ENCODE measurements around the gene TMTC1. TPM values are rescaled to one million over a fixed set of nuclear protein-coding genes. Genes with fewer than 3 reads are reported as not detected.

Gene TMTC1
- total and polyA plus RNA-seq, 2 donors (not counting 1 experiment from before 2014, with no cell fraction given) = 62.2 to 222 TPM

DNA sequence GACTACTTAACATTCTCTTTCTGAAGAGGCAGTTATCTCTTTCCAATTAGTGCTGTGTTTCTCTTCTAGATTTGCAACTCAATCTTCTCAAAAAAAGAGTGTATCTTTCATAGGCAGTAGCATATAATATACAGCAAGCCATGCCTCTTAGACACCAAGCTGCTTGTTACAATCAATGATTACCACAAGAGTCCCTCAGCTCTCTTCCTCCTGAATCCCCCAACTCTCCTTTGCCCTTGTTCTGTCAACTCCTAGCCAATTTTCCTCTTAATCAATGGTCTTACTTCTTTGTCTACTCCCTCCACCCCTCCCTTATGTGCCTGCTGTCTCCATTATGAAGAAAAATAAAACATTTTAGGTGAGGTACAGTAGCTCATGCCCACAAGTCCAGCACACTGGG lies 2.6 kb downstream of the TMTC1 start:
- Histone ChIP-seq H3K27me3 (ENCODE audit: control insufficient read depth, insufficient read depth, low read length) (no peaks in the 10 kb centered on the region), H2AFZ (ENCODE audit: low read length) (no peak overlapping the region), H3K27ac (ENCODE audit: insufficient read depth, low read length) (no peak overlapping the region), H3K79me2 (ENCODE audit: control insufficient read depth, insufficient read depth, low read length) (peaks cover 23% of the 10 kb centered on the region), H3K36me3 (ENCODE audit: control insufficient read depth, insufficient read depth, low read length) (no peaks in the 10 kb centered on the region), H3K9me3 (ENCODE audit: control insufficient read depth, insufficient read depth, low read depth, low read length) (no peaks in the 10 kb centered on the region), H3K4me1 (ENCODE audit: control insufficient read depth, extremely low read depth, insufficient read depth, low read length) (no peaks in the 10 kb centered on the region), H4K20me1 (ENCODE audit: control insufficient read depth, extremely low read depth, insufficient read depth, low read length) (no peaks in the 10 kb centered on the region), H3K4me3 (replicated peaks in 1 of 4; ENCODE audit: control extremely low read depth in 1 of 4, insufficient read depth in 1 of 4, low read depth in 3 of 4, low read length in 4 of 4) (peak overlapping the region; percentile 74 to 89 (median 84)), H3K4me2 (ENCODE audit: extremely low read depth, insufficient read depth, low read length) (peak overlapping the region; percentile 56), H3K9ac (ENCODE audit: insufficient read depth, low read length) (no peak overlapping the region)
- no peak for TF ChIP-seq EZH2 (IDR thresholded peaks at IDR 0.05; ENCODE audit: low read length, missing control alignments)
- TF ChIP-seq, protein P1, sequence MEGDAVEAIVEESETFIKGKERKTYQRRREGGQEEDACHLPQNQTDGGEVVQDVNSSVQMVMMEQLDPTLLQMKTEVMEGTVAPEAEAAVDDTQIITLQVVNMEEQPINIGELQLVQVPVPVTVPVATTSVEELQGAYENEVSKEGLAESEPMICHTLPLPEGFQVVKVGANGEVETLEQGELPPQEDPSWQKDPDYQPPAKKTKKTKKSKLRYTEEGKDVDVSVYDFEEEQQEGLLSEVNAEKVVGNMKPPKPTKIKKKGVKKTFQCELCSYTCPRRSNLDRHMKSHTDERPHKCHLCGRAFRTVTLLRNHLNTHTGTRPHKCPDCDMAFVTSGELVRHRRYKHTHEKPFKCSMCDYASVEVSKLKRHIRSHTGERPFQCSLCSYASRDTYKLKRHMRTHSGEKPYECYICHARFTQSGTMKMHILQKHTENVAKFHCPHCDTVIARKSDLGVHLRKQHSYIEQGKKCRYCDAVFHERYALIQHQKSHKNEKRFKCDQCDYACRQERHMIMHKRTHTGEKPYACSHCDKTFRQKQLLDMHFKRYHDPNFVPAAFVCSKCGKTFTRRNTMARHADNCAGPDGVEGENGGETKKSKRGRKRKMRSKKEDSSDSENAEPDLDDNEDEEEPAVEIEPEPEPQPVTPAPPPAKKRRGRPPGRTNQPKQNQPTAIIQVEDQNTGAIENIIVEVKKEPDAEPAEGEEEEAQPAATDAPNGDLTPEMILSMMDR (conservative IDR thresholded peaks at IDR 0.05 in 1 of 2, IDR thresholded peaks at IDR 0.05 in 1 of 2; ENCODE audit: low read depth in 1 of 2, low read length in 2 of 2) = no peak
- peak in 1 of 2 donors; percentile 20 for DNase-seq (ENCODE audit: low read depth in 2 of 2)

DNA sequence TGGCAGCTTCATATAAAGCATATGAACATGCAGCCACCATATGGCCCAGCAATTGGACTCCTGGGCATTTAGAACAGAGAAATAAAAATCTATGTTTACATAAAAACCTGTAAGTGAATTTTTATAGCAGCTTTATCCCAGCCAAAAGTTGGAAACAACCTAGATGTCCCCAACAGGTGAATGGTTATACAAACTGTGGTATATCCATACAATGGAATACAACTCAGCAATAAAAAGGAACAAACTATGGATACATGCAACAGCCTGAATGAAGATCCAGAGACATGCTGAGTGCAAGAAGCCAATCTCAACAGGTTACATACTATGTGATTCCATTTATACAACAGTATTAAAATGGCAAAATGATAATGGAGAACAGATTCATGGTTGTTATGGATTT lies 3.7 kb downstream of the TMTC1 start:
- Histone ChIP-seq H3K27ac (ENCODE audit: insufficient read depth, low read length) (no peak overlapping the region), H3K27me3 (ENCODE audit: control insufficient read depth, insufficient read depth, low read length) (no peaks in the 10 kb centered on the region), H3K79me2 (ENCODE audit: control insufficient read depth, insufficient read depth, low read length) (peaks cover 25% of the 10 kb centered on the region), H2AFZ (ENCODE audit: low read length) (no peak overlapping the region), H3K9me3 (ENCODE audit: control insufficient read depth, insufficient read depth, low read depth, low read length) (no peaks in the 10 kb centered on the region), H3K9ac (ENCODE audit: insufficient read depth, low read length) (no peak overlapping the region), H3K4me3 (replicated peaks in 1 of 4; ENCODE audit: control extremely low read depth in 1 of 4, insufficient read depth in 1 of 4, low read depth in 3 of 4, low read length in 4 of 4) (no peak overlapping the region), H3K4me2 (ENCODE audit: extremely low read depth, insufficient read depth, low read length) (no peak overlapping the region), H3K4me1 (ENCODE audit: control insufficient read depth, extremely low read depth, insufficient read depth, low read length) (no peaks in the 10 kb centered on the region), H3K36me3 (ENCODE audit: control insufficient read depth, insufficient read depth, low read length) (no peaks in the 10 kb centered on the region), H4K20me1 (ENCODE audit: control insufficient read depth, extremely low read depth, insufficient read depth, low read length) (no peaks in the 10 kb centered on the region)
- DNase-seq (ENCODE audit: low read depth in 2 of 2) = no peak
- TF ChIP-seq, protein P1 (conservative IDR thresholded peaks at IDR 0.05 in 1 of 2, IDR thresholded peaks at IDR 0.05 in 1 of 2; ENCODE audit: low read depth in 1 of 2, low read length in 2 of 2) = no peak
- TF ChIP-seq EZH2 (IDR thresholded peaks at IDR 0.05; ENCODE audit: low read length, missing control alignments) = no peak

DNA sequence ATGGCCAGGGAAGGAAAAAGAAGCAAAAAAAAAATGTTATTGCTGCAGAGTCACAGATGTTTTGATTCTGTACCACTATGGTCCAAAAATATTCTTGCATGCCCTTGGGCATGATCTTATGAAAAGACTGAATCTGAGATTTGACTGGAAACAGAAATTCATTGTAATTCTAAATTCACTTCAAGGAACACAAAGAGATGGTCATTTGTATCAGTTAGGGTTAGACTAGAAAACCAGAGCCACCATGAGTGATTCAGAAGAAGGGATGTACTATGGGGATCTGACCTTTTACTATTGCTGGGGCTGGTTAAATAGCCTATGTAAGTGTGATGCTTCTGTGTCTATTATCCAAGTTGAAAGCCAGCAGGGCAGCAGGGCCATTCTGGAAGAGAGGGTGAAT lies 5.2 kb downstream of the TMTC1 start:
- no peak overlapping the region for H3K27ac ChIP-seq (ENCODE audit: insufficient read depth, low read length)
- peaks cover 31% of the 10 kb centered on the region for H3K79me2 ChIP-seq (ENCODE audit: control insufficient read depth, insufficient read depth, low read length)
- DNase-seq (ENCODE audit: low read depth in 2 of 2) = no peak
- H3K4me3 ChIP-seq (replicated peaks in 1 of 4; ENCODE audit: control extremely low read depth in 1 of 4, insufficient read depth in 1 of 4, low read depth in 3 of 4, low read length in 4 of 4) = no peak overlapping the region
- H3K9me3 ChIP-seq (ENCODE audit: control insufficient read depth, insufficient read depth, low read depth, low read length) = no peaks in the 10 kb centered on the region
- no peak overlapping the region for H2AFZ ChIP-seq (ENCODE audit: low read length)
- H3K4me1 ChIP-seq (ENCODE audit: control insufficient read depth, extremely low read depth, insufficient read depth, low read length) = no peaks in the 10 kb centered on the region
- H3K36me3 ChIP-seq (ENCODE audit: control insufficient read depth, insufficient read depth, low read length) = no peaks in the 10 kb centered on the region
- H3K27me3 ChIP-seq (ENCODE audit: control insufficient read depth, insufficient read depth, low read length) = no peaks in the 10 kb centered on the region
- H3K9ac ChIP-seq (ENCODE audit: insufficient read depth, low read length) = no peak overlapping the region
- H3K4me2 ChIP-seq (ENCODE audit: extremely low read depth, insufficient read depth, low read length) = no peak overlapping the region
- TF ChIP-seq, protein P1 (conservative IDR thresholded peaks at IDR 0.05 in 1 of 2, IDR thresholded peaks at IDR 0.05 in 1 of 2; ENCODE audit: low read depth in 1 of 2, low read length in 2 of 2) = no peak
- no peak for TF ChIP-seq EZH2 (IDR thresholded peaks at IDR 0.05; ENCODE audit: low read length, missing control alignments)
- no peaks in the 10 kb centered on the region for H4K20me1 ChIP-seq (ENCODE audit: control insufficient read depth, extremely low read depth, insufficient read depth, low read length)
